GM18505 (cell line): ENCODE measurements around the gene PRB3.

Experiments used
- ATAC-seq: cut with Tn5 transposase; IDR thresholded peaks from one replicate; pipeline ENCODE4 v1.9.1; 2021; ENCODE audit not compliant: unreplicated experiment
- POLR2A ChIP-seq: IDR thresholded peaks from 4 replicates; pipeline ENCODE4 v1.6.1; 2011; ENCODE audit warnings: borderline replicate concordance; ENCODE audit not compliant: insufficient read depth, insufficient read length; ENCODE audit errors: extremely low read depth

The PRB3 gene

GRCh38 chr12:11269607-11270006 lies at the start of gene PRB3:
Gene PRB3 (minus strand): TSS chr12:11269707. CDS start chr12:11269669, 38 bp downstream.
- TF ChIP-seq POLR2A = no peak

GRCh38 chr12:11310336-11310735 lies 40.8 kb upstream of the PRB3 start, which contains the start of gene PRB4:
Gene PRB4 (minus strand): TSS chr12:11310436. CDS start chr12:11310398, 38 bp downstream.
- no peak for TF ChIP-seq POLR2A
- no peak for ATAC-seq

More at GRCh38 chr12:11269607-11270006, at the start of gene PRB3:
- no peak for ATAC-seq

- no peak for TF ChIP-seq POLR2A
- ATAC-seq = no peak
Measured at GRCh38 chr12:11307143-11307542, 37.6 kb upstream of the PRB3 start.

- TF ChIP-seq POLR2A = no peak
- ATAC-seq = no peak
Measured at GRCh38 chr12:11273449-11273848, 3.9 kb upstream of the PRB3 start.

- no peak for ATAC-seq
- TF ChIP-seq POLR2A = no peak
Measured at GRCh38 chr12:11264501-11264900, 5.0 kb downstream of the PRB3 start.

GRCh38 chr12:11246489-11246888 lies 23.0 kb downstream of the PRB3 start:
- ATAC-seq = no peak
- TF ChIP-seq POLR2A = no peak

GRCh38 chr12:11242656-11243055 lies 26.9 kb downstream of the PRB3 start:
- TF ChIP-seq POLR2A = no peak
- no peak for ATAC-seq

- no peak for ATAC-seq
- TF ChIP-seq POLR2A = no peak
Measured at GRCh38 chr12:11240348-11240930, 29.1 kb downstream of the PRB3 start.

GRCh38 chr12:11238275-11238674 lies 31.2 kb downstream of the PRB3 start:
- no peak for ATAC-seq

GRCh38 chr12:11233532-11233931 lies 36.0 kb downstream of the PRB3 start:
- ATAC-seq = no peak
- TF ChIP-seq POLR2A = no peak

More at GRCh38 chr12:11238275-11238674, 31.2 kb downstream of the PRB3 start:
- TF ChIP-seq POLR2A = no peak

- peak; percentile 71 for ATAC-seq
- no peak for TF ChIP-seq POLR2A
Measured at GRCh38 chr12:11228296-11228879, 41.1 kb downstream of the PRB3 start.

- ATAC-seq = no peak
Measured at GRCh38 chr12:11227373-11227772, 42.1 kb downstream of the PRB3 start.

More at GRCh38 chr12:11227373-11227772, 42.1 kb downstream of the PRB3 start:
- no peak for TF ChIP-seq POLR2A
